ENCODE measurements around the gene TSG101.

TSG101 gene

DNA sequence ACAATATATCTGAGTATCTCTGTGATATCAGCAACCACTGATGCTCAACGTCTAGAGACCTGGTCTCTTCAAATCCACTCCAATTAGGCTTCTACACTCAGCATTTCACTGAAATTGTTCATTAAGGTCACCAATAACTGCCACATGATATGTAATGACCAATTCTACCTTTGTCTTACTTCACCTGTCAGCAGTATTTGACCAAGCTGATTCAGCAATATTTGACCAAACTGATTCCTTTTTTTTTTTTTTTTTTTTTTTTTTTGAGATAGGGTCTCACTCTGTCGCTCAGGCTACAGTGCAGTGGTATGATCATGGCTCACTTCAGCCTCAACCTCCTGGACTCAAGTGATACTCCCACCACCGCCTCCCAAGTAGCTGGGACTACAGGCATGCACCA, 5.6 kb downstream of the TSG101 start:
- no peak overlapping the region for H3K4me3 ChIP-seq (ENCODE audit: low read length)
- H2AFZ ChIP-seq (ENCODE audit: low read depth, low read length) = no peak overlapping the region
- peaks cover 37% of the 10 kb centered on the region for H3K79me2 ChIP-seq (ENCODE audit: low read length)
- peaks cover 5% of the 10 kb centered on the region; the same call in 1 of the 2 replicates for H4K20me1 ChIP-seq (ENCODE audit: insufficient read depth, low read length)
- no peaks in the 10 kb centered on the region for H3K27me3 ChIP-seq (ENCODE audit: low read depth, low read length)
- peaks cover 6% of the 10 kb centered on the region for H3K4me1 ChIP-seq (ENCODE audit: low read length)
- peaks cover 5% of the 10 kb centered on the region for H3K36me3 ChIP-seq (replicated peaks; ENCODE audit: low read depth, low read length)
- H3K4me2 ChIP-seq (ENCODE audit: low read length) = no peak overlapping the region
- no peak overlapping the region for H3K27ac ChIP-seq (ENCODE audit: low read length)
- no peak overlapping the region for H3K9ac ChIP-seq (ENCODE audit: low read length)
- no peak for TF ChIP-seq EZH2phosphoT487 (IDR thresholded peaks at IDR 0.05; ENCODE audit: low read depth)
- TF ChIP-seq, protein P1, sequence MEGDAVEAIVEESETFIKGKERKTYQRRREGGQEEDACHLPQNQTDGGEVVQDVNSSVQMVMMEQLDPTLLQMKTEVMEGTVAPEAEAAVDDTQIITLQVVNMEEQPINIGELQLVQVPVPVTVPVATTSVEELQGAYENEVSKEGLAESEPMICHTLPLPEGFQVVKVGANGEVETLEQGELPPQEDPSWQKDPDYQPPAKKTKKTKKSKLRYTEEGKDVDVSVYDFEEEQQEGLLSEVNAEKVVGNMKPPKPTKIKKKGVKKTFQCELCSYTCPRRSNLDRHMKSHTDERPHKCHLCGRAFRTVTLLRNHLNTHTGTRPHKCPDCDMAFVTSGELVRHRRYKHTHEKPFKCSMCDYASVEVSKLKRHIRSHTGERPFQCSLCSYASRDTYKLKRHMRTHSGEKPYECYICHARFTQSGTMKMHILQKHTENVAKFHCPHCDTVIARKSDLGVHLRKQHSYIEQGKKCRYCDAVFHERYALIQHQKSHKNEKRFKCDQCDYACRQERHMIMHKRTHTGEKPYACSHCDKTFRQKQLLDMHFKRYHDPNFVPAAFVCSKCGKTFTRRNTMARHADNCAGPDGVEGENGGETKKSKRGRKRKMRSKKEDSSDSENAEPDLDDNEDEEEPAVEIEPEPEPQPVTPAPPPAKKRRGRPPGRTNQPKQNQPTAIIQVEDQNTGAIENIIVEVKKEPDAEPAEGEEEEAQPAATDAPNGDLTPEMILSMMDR (IDR thresholded peaks at IDR 0.05; ENCODE audit: low read depth, low read length) = no peak
- no peaks in the 10 kb centered on the region for H3K9me3 ChIP-seq (ENCODE audit: insufficient read depth, low read length)

DNA sequence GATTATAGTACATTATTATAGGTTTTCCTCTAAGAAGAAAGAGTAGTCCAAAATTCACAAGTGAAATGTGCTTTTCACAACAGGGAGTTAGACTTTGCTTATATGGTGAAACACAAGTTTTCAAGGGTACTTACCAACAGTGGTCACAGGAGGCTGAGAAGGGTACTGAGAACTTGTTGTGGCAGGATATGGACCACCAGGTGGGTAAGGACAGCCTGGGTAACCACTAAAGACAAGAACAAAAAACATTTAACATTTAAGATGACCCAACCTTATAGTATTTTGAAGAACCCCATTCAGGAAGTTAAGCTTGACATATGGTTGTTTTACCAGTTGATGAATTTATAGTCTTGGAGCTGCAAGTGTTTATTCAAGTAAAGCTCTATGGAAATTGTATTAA, 24.4 kb downstream of the TSG101 start:
- Histone ChIP-seq H2AFZ (ENCODE audit: low read depth, low read length) (no peak overlapping the region), H3K27ac (ENCODE audit: low read length) (no peak overlapping the region), H3K9ac (ENCODE audit: low read length) (no peak overlapping the region), H3K9me3 (ENCODE audit: insufficient read depth, low read length) (no peaks in the 10 kb centered on the region), H3K27me3 (ENCODE audit: low read depth, low read length) (no peaks in the 10 kb centered on the region), H3K79me2 (ENCODE audit: low read length) (no peaks in the 10 kb centered on the region), H3K4me3 (ENCODE audit: low read length) (no peak overlapping the region), H4K20me1 (ENCODE audit: insufficient read depth, low read length) (no peaks in the 10 kb centered on the region), H3K4me2 (ENCODE audit: low read length) (no peak overlapping the region), H3K36me3 (replicated peaks; ENCODE audit: low read depth, low read length) (peaks cover 33% of the 10 kb centered on the region), H3K4me1 (ENCODE audit: low read length) (no peaks in the 10 kb centered on the region)
- no peak for TF ChIP-seq EZH2phosphoT487 (IDR thresholded peaks at IDR 0.05; ENCODE audit: low read depth)
- TF ChIP-seq, protein P1 (IDR thresholded peaks at IDR 0.05; ENCODE audit: low read depth, low read length) = no peak

DNA sequence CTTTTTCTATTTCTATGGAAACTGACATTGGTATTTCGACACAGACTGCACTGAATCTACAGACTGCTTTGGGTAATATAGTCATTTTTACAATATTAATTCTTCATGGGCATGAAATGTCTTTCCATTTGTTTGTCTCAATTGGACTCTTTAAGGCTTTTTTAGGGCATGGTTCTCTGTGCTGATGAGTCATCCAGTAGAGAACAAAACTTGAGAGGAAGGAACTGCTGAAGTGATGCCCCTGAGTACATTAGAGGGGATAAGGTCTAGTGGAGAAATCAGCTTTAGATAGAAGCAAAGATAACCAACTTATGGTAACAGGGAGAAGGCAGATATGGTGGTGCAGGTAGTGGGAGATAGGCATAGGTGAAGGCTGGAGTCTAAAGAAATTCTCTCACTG, 25.1 kb downstream of the TSG101 start:
- Histone ChIP-seq H4K20me1 (ENCODE audit: insufficient read depth, low read length) (no peaks in the 10 kb centered on the region), H3K36me3 (replicated peaks; ENCODE audit: low read depth, low read length) (peaks cover 30% of the 10 kb centered on the region), H3K9me3 (ENCODE audit: insufficient read depth, low read length) (no peaks in the 10 kb centered on the region), H2AFZ (ENCODE audit: low read depth, low read length) (no peak overlapping the region), H3K4me2 (ENCODE audit: low read length) (no peak overlapping the region), H3K4me3 (ENCODE audit: low read length) (no peak overlapping the region), H3K27ac (ENCODE audit: low read length) (no peak overlapping the region), H3K9ac (ENCODE audit: low read length) (no peak overlapping the region), H3K4me1 (ENCODE audit: low read length) (no peaks in the 10 kb centered on the region), H3K27me3 (ENCODE audit: low read depth, low read length) (no peaks in the 10 kb centered on the region), H3K79me2 (ENCODE audit: low read length) (no peaks in the 10 kb centered on the region)
- no peak for TF ChIP-seq EZH2phosphoT487 (IDR thresholded peaks at IDR 0.05; ENCODE audit: low read depth)
- TF ChIP-seq, protein P1 (IDR thresholded peaks at IDR 0.05; ENCODE audit: low read depth, low read length) = no peak

DNA sequence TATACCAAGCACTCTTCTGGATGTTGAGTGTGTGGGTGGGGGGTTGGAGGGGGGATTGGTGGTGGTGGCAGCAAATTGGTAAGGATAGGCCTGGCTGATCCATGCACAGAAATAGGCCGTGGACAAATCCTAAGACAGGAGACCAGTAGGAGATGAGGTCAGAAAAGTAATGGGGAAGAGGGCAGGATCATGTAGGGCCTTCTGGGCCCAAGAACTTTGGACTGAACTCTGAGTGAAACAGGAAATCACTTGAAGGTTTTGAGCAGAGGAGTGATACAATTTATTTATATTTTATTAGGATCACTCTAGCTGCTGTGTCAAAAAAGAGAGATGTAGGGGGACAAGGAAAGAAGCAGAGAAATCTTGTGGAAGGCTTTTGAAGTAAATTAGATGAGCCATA, 28.7 kb downstream of the TSG101 start:
- Histone ChIP-seq H2AFZ (ENCODE audit: low read depth, low read length) (no peak overlapping the region), H3K4me3 (ENCODE audit: low read length) (no peak overlapping the region), H3K36me3 (replicated peaks; ENCODE audit: low read depth, low read length) (peaks cover 32% of the 10 kb centered on the region), H3K27me3 (ENCODE audit: low read depth, low read length) (no peaks in the 10 kb centered on the region), H3K27ac (ENCODE audit: low read length) (no peak overlapping the region), H3K9ac (ENCODE audit: low read length) (no peak overlapping the region), H3K4me1 (ENCODE audit: low read length) (peaks cover 16% of the 10 kb centered on the region), H4K20me1 (ENCODE audit: insufficient read depth, low read length) (no peaks in the 10 kb centered on the region), H3K4me2 (ENCODE audit: low read length) (no peak overlapping the region), H3K79me2 (ENCODE audit: low read length) (no peaks in the 10 kb centered on the region), H3K9me3 (ENCODE audit: insufficient read depth, low read length) (no peaks in the 10 kb centered on the region)
- TF ChIP-seq, protein P1 (IDR thresholded peaks at IDR 0.05; ENCODE audit: low read depth, low read length) = no peak
- TF ChIP-seq EZH2phosphoT487 (IDR thresholded peaks at IDR 0.05; ENCODE audit: low read depth) = no peak

All from OCI-LY3 (cell line).